MM.1S (cell line): ENCODE results near the gene DIP2C.

Experiments
- CTCF ChIP-seq: fragments of 300-600 bp; sonication (generic); IDR thresholded peaks from 2 replicates; pipeline ENCODE4 v1.5.1; 2016; ENCODE audit warnings: antibody characterized with exemption, low read length, mixed read lengths
- EZH2 ChIP-seq: fragments of 300-600 bp; sonication (generic); optimal IDR thresholded peaks from 2 replicates; pipeline ENCODE3; 2017; ENCODE audit warnings: low read depth, mild to moderate bottlenecking, antibody characterized with exemption, low read length, mixed read lengths
- EZH2phosphoT487 ChIP-seq: fragments of 300-600 bp; sonication (generic); IDR thresholded peaks from 2 replicates; pipeline ENCODE4 v1.6.1; 2018; ENCODE audit warnings: antibody characterized with exemption, low read length

GRCh38 chr10:450463-450862, 239.0 kb downstream of the DIP2C start:
- TF ChIP-seq CTCF (no peak), EZH2 (no peak), EZH2phosphoT487 (no peak)
